IMR-90 (cell line): ENCODE results near the gene FBXW12. TPM values are rescaled to one million over a fixed set of nuclear protein-coding genes. Genes with fewer than 3 reads are reported as not detected.

Experiments
- ATAC-seq: fragments of 200-7000 bp; cut with Tn5 transposase; 2 replicates; pipeline ENCODE4 v1.9.1; 2020; ENCODE audit warnings: low read depth, mild to moderate bottlenecking, moderate library complexity
- BruUV-seq: library from RNA; stranded (reverse); fragments of 400-500 nt; replicated peaks from 2 replicates; lab custom pipeline; 2021; lab: Mats Ljungman, UMichigan
- CTCF ChIA-PET: fragments of 300-600 bp; formaldehyde crosslinking; extraction: SDS; loops from one replicate; lab custom pipeline; 2021; ENCODE audit warnings: antibody characterized with exemption; lab: Yijun Ruan, JAX
- POLR2A ChIA-PET: fragments of 300-600 bp; sonication (Branson Sonifier 250); formaldehyde crosslinking; loops from one replicate; lab custom pipeline; 2022; ENCODE audit warnings: antibody characterized with exemption; ENCODE audit not compliant: unreplicated experiment; lab: Charles Lee
- DNase-seq: peaks from one replicate; pipeline ENCODE4 v3.0.0; 2013
- H2AFZ ChIP-seq: replicated peaks from 2 replicates; pipeline ENCODE3; 2013; ENCODE audit warnings: low read length, mild to moderate bottlenecking; ENCODE audit not compliant: poor library complexity
- H2AK5ac ChIP-seq: 2 replicates; pipeline ENCODE4 v1.6.1; 2013; ENCODE audit warnings: low read depth, low read length, inconsistent platforms
- H2AK9ac ChIP-seq: replicated peaks from 2 replicates; pipeline ENCODE3; 2013; ENCODE audit warnings: mild to moderate bottlenecking, low read depth, low read length, moderate library complexity; ENCODE audit not compliant: poor library complexity
- H2BK120ac ChIP-seq: 2 replicates; pipeline ENCODE4 v1.6.1; 2013; ENCODE audit warnings: low read depth, low read length, inconsistent platforms
- H2BK15ac ChIP-seq: 3 replicates; pipeline ENCODE4 v1.6.1; 2013; ENCODE audit warnings: low read depth, low read length, inconsistent platforms
- H2BK20ac ChIP-seq: 2 replicates; pipeline ENCODE4 v1.6.1; 2013; ENCODE audit warnings: low read depth, mild to moderate bottlenecking, inconsistent platforms, low read length, moderate library complexity
- H2BK5ac ChIP-seq: 2 replicates; pipeline ENCODE4 v1.6.1; 2013; ENCODE audit warnings: mild to moderate bottlenecking, low read depth, low read length, inconsistent platforms; ENCODE audit not compliant: poor library complexity, severe bottlenecking
- H3K14ac ChIP-seq: replicated peaks from 2 replicates; pipeline ENCODE4 v1.6.1; 2013; ENCODE audit warnings: low read depth, low read length, inconsistent platforms
- H3K18ac ChIP-seq: 2 replicates; pipeline ENCODE4 v1.6.1; 2013; ENCODE audit warnings: low read depth, low read length, control low read depth
- H3K23ac ChIP-seq: 2 replicates; pipeline ENCODE4 v1.6.1; 2013; ENCODE audit warnings: low read depth, low read length, inconsistent platforms
- H3K27ac ChIP-seq: 2 replicates; pipeline ENCODE4 v1.5.1; 2013; ENCODE audit warnings: mild to moderate bottlenecking, control low read depth, low read length; ENCODE audit not compliant: insufficient read depth
- H3K27me3 ChIP-seq: 2 replicates; pipeline ENCODE4 v1.6.1; 2013; ENCODE audit warnings: low read length; ENCODE audit not compliant: control insufficient read depth, insufficient read depth
- H3K36me3 ChIP-seq: 2 replicates; pipeline ENCODE4 v1.6.1; 2013; ENCODE audit warnings: low read length, mixed read lengths; ENCODE audit not compliant: control insufficient read depth, insufficient read depth
- H3K4ac ChIP-seq: 2 replicates; pipeline ENCODE4 v1.6.1; 2013; ENCODE audit warnings: low read depth, low read length, inconsistent platforms
- H3K4me1 ChIP-seq: 2 replicates; pipeline ENCODE4 v1.6.1; 2013; ENCODE audit warnings: low read length, mixed read lengths; ENCODE audit not compliant: control insufficient read depth, insufficient read depth
- H3K4me2 ChIP-seq: 2 replicates; pipeline ENCODE4 v1.6.1; 2013; ENCODE audit warnings: low read depth, mild to moderate bottlenecking, control low read depth, low read length, moderate library complexity
- H3K4me3 ChIP-seq: 2 replicates; pipeline ENCODE4 v1.5.1; 2013; ENCODE audit warnings: low read depth, mild to moderate bottlenecking, control low read depth, low read length, moderate library complexity; ENCODE audit not compliant: insufficient read depth
- H3K56ac ChIP-seq: 2 replicates; pipeline ENCODE4 v1.6.1; 2013; ENCODE audit warnings: low read length, inconsistent platforms; ENCODE audit not compliant: insufficient read depth; ENCODE audit errors: extremely low read depth
- H3K79me1 ChIP-seq, 2 experiments: 2 replicates each; pipeline ENCODE4 v1.6.1; 2013; ENCODE audit warnings: low read length in 2 of 2, inconsistent platforms in 1 of 2, low read depth in 1 of 2
- H3K9ac ChIP-seq: 2 replicates; pipeline ENCODE4 v1.6.1; 2013; ENCODE audit warnings: low read depth, low read length, control low read depth
- H3K9me1 ChIP-seq: 2 replicates; pipeline ENCODE4 v1.6.1; 2013; ENCODE audit warnings: low read length, inconsistent platforms; ENCODE audit not compliant: insufficient read depth
- H3K9me3 ChIP-seq: 2 replicates; pipeline ENCODE4 v1.6.1; 2013; ENCODE audit warnings: low read length; ENCODE audit not compliant: control insufficient read depth, insufficient read depth
- H4K20me1 ChIP-seq: 2 replicates; pipeline ENCODE4 v1.6.1; 2013; ENCODE audit warnings: low read length, inconsistent platforms; ENCODE audit not compliant: insufficient read depth
- H4K5ac ChIP-seq: 2 replicates; pipeline ENCODE4 v1.6.1; 2013; ENCODE audit warnings: mild to moderate bottlenecking, low read depth, low read length, control low read depth
- H4K8ac ChIP-seq, 2 experiments: 2 replicates each; pipeline ENCODE4 v1.6.1; 2013; ENCODE audit warnings: low read depth in 2 of 2, low read length in 2 of 2, control low read depth in 1 of 2, inconsistent platforms in 1 of 2
- H4K91ac ChIP-seq: 2 replicates; pipeline ENCODE4 v1.6.1; 2013; ENCODE audit warnings: low read depth, low read length, inconsistent platforms; ENCODE audit not compliant: insufficient read depth
- CEBPB ChIP-seq: IDR thresholded peaks from 2 replicates; pipeline ENCODE4 v1.6.1; 2012; ENCODE audit warnings: low read depth, low read length, improper control_type of control experiment
- CHD1 ChIP-seq: IDR thresholded peaks from 2 replicates; pipeline ENCODE4 v1.6.1; 2012; ENCODE audit warnings: low read depth, low read length, improper control_type of control experiment
- CTCF ChIP-seq: conservative IDR thresholded peaks from 2 replicates; pipeline ENCODE4 v1.5.1; 2012; ENCODE audit warnings: mild to moderate bottlenecking, low read depth, low read length, improper control_type of control experiment
- ELK1 ChIP-seq: fragments of 150-350 bp; IDR thresholded peaks from 2 replicates; pipeline ENCODE4 v1.6.1; 2016; ENCODE audit warnings: low read depth, mild to moderate bottlenecking, low read length, moderate library complexity, borderline replicate concordance
- FOS ChIP-seq: fragments of 150-350 bp; IDR thresholded peaks from 2 replicates; pipeline ENCODE4 v1.6.1; 2016; ENCODE audit warnings: low read depth, low read length
- MAFK ChIP-seq: IDR thresholded peaks from 2 replicates; pipeline ENCODE4 v1.6.1; 2012; ENCODE audit warnings: low read depth, low read length, improper control_type of control experiment
- MAZ ChIP-seq: IDR thresholded peaks from 2 replicates; pipeline ENCODE4 v1.6.1; 2012; ENCODE audit warnings: low read depth, mild to moderate bottlenecking, low read length, improper control_type of control experiment, moderate library complexity, borderline replicate concordance
- MXI1 ChIP-seq: IDR thresholded peaks from 2 replicates; pipeline ENCODE4 v1.6.1; 2012; ENCODE audit warnings: low read depth, mild to moderate bottlenecking, low read length, moderate library complexity, borderline replicate concordance
- NFE2L2 ChIP-seq: fragments of 150-350 bp; IDR thresholded peaks from 2 replicates; pipeline ENCODE4 v1.6.1; 2016; ENCODE audit warnings: low read depth, mild to moderate bottlenecking, low read length
- POLR2A ChIP-seq: IDR thresholded peaks from 2 replicates; pipeline ENCODE4 v1.6.1; 2012; ENCODE audit warnings: mild to moderate bottlenecking, low read depth, low read length
- RAD21 ChIP-seq: IDR thresholded peaks from 2 replicates; pipeline ENCODE4 v1.6.1; 2012; ENCODE audit warnings: low read length, improper control_type of control experiment
- RCOR1 ChIP-seq: IDR thresholded peaks from 2 replicates; pipeline ENCODE4 v1.6.1; 2012; ENCODE audit warnings: mild to moderate bottlenecking, low read length, improper control_type of control experiment; ENCODE audit not compliant: insufficient replicate concordance
- RFX5 ChIP-seq: IDR thresholded peaks from 2 replicates; pipeline ENCODE4 v1.8.0; 2012; ENCODE audit warnings: low read depth, mild to moderate bottlenecking, low read length, moderate library complexity
- SMC3 ChIP-seq: fragments of 150-350 bp; IDR thresholded peaks from 2 replicates; pipeline ENCODE4 v1.6.1; 2016; ENCODE audit warnings: low read depth, mild to moderate bottlenecking, antibody characterized with exemption, low read length, moderate library complexity
- WGBS, 2 experiments: methylation state at CpG; one replicate each; pipeline versions ENCODE4 v1.1.5 to v1.1.7; 2013; ENCODE audit warnings: missing lambda C conversion rate in 2 of 2; ENCODE audit not compliant: insufficient read length in 1 of 2; ENCODE audit errors: extremely low coverage in 2 of 2; 5-methylcytosine and 5-hydroxymethylcytosine counted together
- dilution Hi-C: fragments of 300-500 bp; cut with HindIII; formaldehyde crosslinking; loops from one replicate; pipeline ENCODE4 v1.14.3; 2018; ENCODE audit warnings: low sequenced_read_pairs; ENCODE audit not compliant: unreplicated experiment
- in situ Hi-C: fragments of 300-500 bp; cut with MboI; formaldehyde crosslinking; loops from 3 replicates; pipeline ENCODE4 v1.14.3; 2019; ENCODE audit warnings: low sequenced_read_pairs, inconsistent platforms, mixed read lengths
- intact Hi-C: fragments of 100-400 bp; cut with micrococcal nuclease; formaldehyde crosslinking; loops from 2 replicates; pipeline ENCODE4 v1.10.0; 2022
- polyA plus RNA-seq, 3 experiments: library from polyadenylated mRNA; depleted of rRNA; stranded (reverse); fragments of >200 nt; gene quantifications; 2 replicates each; pipeline ENCODE4 v1.2.3, GENCODE V29; 2012; ENCODE audit warnings: low replicate concordance in 1 of 3
- total RNA-seq: library from RNA; depleted of rRNA; stranded (reverse); fragments of >200 nt; gene quantifications from 2 replicates; pipeline ENCODE4 v1.2.3, GENCODE V29; 2012

Gene FBXW12
- total and polyA plus RNA-seq, 2 of the 4 experiments (the other 2 are of a cell fraction) = not detected

GRCh38 chr3:48409291-48410201, 37.5 kb downstream of the FBXW12 start:
- intact Hi-C loops = no loop called here
- Histone ChIP-seq H3K23ac (no peak overlapping the region), H2BK5ac (no peak overlapping the region), H4K5ac (no peak overlapping the region), H2BK20ac (no peak overlapping the region), H2AK9ac (peak overlapping the region; percentile 16), H3K4me2 (no peak overlapping the region), H3K9me3 (no peaks in the 10 kb centered on the region), H3K9me1 (no peaks in the 10 kb centered on the region), H3K4ac (no peak overlapping the region), H3K27me3 (no peaks in the 10 kb centered on the region), H3K14ac (no peak overlapping the region), H3K9ac (no peak overlapping the region), H3K18ac (no peak overlapping the region), H4K8ac (no peak overlapping the region), H2BK120ac (no peak overlapping the region), H2AFZ (no peak overlapping the region), H3K56ac (no peak overlapping the region), H2BK15ac (no peak overlapping the region), H4K20me1 (no peaks in the 10 kb centered on the region; the same call in 1 of the 2 replicates), H3K79me1 (no peaks in the 10 kb centered on the region), H4K91ac (no peak overlapping the region), H3K4me1 (no peaks in the 10 kb centered on the region), H2AK5ac (no peak overlapping the region), H3K4me3 (no peak overlapping the region), H3K36me3 (peaks cover 79% of the 10 kb centered on the region), H3K27ac (no peak overlapping the region)
- WGBS, 2 experiments = 97% methylated on average over 14 of the region's 31 CpGs; no CpG with 5 or more reads in 1 of the 2 experiments
- POLR2A ChIA-PET = no interaction called here
- BruUV-seq = no TSS peak
- in situ Hi-C loops = no loop called here
- CTCF ChIA-PET = no interaction called here
- DNase-seq (no peak), ATAC-seq (no peak)
- dilution Hi-C loops = no loop called here
- TF ChIP-seq MXI1 = no peak
- TF ChIP-seq FOS = no peak
- no peak for TF ChIP-seq ELK1
- no peak for TF ChIP-seq MAFK
- no peak for TF ChIP-seq POLR2A
- no peak for TF ChIP-seq CEBPB
- TF ChIP-seq NFE2L2 = no peak
- TF ChIP-seq MAZ = no peak
- TF ChIP-seq CTCF = no peak
- no peak for TF ChIP-seq CHD1
- TF ChIP-seq SMC3 = no peak
- TF ChIP-seq RFX5 = no peak
- TF ChIP-seq RCOR1 = no peak
- no peak for TF ChIP-seq RAD21
